HCT116 (cell line): Measurements from ENCODE around the gene SLC4A5. TPM values are rescaled to one million over a fixed set of nuclear protein-coding genes. Genes with fewer than 3 reads are reported as not detected.

ENCODE experiments used
- ATAC-seq: fragments of 200-7000 bp; cut with Tn5 transposase; 2 replicates; pipeline ENCODE4 v1.9.1; 2020; ENCODE audit warnings: mild to moderate bottlenecking, moderate library complexity
- BruUV-seq: library from RNA; stranded (reverse); fragments of 400-500 nt; replicated peaks from 2 replicates; lab custom pipeline; 2021; lab: Mats Ljungman, UMichigan
- CTCF ChIA-PET: fragments of 300-600 bp; sonication (Branson Sonifier 250); formaldehyde crosslinking; loops from one replicate; lab custom pipeline; 2021; ENCODE audit warnings: antibody characterized with exemption; lab: Charles Lee
- POLR2A ChIA-PET: fragments of 300-600, 350-600 bp; sonication (Branson Sonifier 250); formaldehyde crosslinking; loops from one replicate; lab custom pipeline; 2021; ENCODE audit warnings: antibody characterized with exemption; lab: Charles Lee
- RAD21 ChIA-PET, 2 experiments: fragments of 300-600 bp; sonication (Branson Sonifier 250); formaldehyde crosslinking; loops; one replicate each; lab custom pipeline; 2023; ENCODE audit warnings: low total read pairs in 2 of 2; ENCODE audit not compliant: uncharacterized antibody in 2 of 2, unreplicated experiment in 2 of 2, low non-redundant PET in 1 of 2; lab: Charles Lee
- DNase-seq: peaks from one replicate; pipeline ENCODE4 v3.0.0-alpha.2; 2010; ENCODE audit warnings: low read depth, low spot score
- H2AFZ ChIP-seq: fragments of 200-600 bp; shearing (Covaris generic), sonication (generic); 2 replicates; pipeline ENCODE4 v1.6.1; 2017; ENCODE audit warnings: low read depth, mixed run types, mixed read lengths, antibody characterized with exemption, low read length; ENCODE audit not compliant: poor library complexity, severe bottlenecking
- H3K27ac ChIP-seq: 2 replicates; pipeline ENCODE4 v1.5.1; 2012; ENCODE audit warnings: low read depth, low read length
- H3K27me3 ChIP-seq: fragments of 200-600 bp; sonication (generic); 2 replicates; pipeline ENCODE4 v1.6.1; 2016; ENCODE audit warnings: mixed run types, low read length, mixed read lengths; ENCODE audit not compliant: insufficient read depth
- H3K36me3 ChIP-seq, 2 experiments: fragments of 200-500 bp in 1 of 2; fragments of 200-600 bp in 1 of 2; sonication (Bioruptor generic) in 1 of 2; sonication (generic) in 1 of 2; 2 replicates each; pipeline versions ENCODE4 v1.5.1 to v1.6.1; 2014 to 2016; ENCODE audit warnings: low read length in 2 of 2, inconsistent platforms in 1 of 2, mixed read lengths in 1 of 2, mixed run types in 1 of 2; ENCODE audit not compliant: insufficient read depth in 2 of 2, control insufficient read depth in 1 of 2
- H3K4me1 ChIP-seq, 2 experiments: fragments of 200-600 bp in 1 of 2; sonication (generic) in 1 of 2; 2 replicates each; pipeline versions ENCODE4 v1.5.1 to v1.6.1; 2012 to 2017; ENCODE audit warnings: low read length in 2 of 2, inconsistent platforms in 1 of 2, mild to moderate bottlenecking in 1 of 2, mixed read lengths in 1 of 2, mixed run types in 1 of 2, moderate library complexity in 1 of 2; ENCODE audit not compliant: insufficient read depth in 2 of 2, control insufficient read depth in 1 of 2
- H3K4me2 ChIP-seq: fragments of 200-600 bp; sonication (generic); 2 replicates; pipeline ENCODE4 v1.6.1; 2017; ENCODE audit warnings: mixed run types, low read length, mixed read lengths
- H3K4me3 ChIP-seq, 2 experiments: fragments of 200-600 bp in 1 of 2; sonication (generic) in 1 of 2; replicated peaks in 1 of 2; 2 replicates each; pipeline ENCODE4 v1.5.1; 2011 to 2016; ENCODE audit warnings: low read length in 2 of 2, control low read depth in 1 of 2, low read depth in 1 of 2, mild to moderate bottlenecking in 1 of 2, mixed read lengths in 1 of 2, mixed run types in 1 of 2
- H3K79me2 ChIP-seq: fragments of 200-600 bp; sonication (generic); 2 replicates; pipeline ENCODE4 v1.6.1; 2017; ENCODE audit warnings: mild to moderate bottlenecking, mixed run types, low read length, moderate library complexity, mixed read lengths; ENCODE audit not compliant: insufficient read depth
- H3K9ac ChIP-seq: fragments of 200-600 bp; sonication (generic); 2 replicates; pipeline ENCODE4 v1.6.1; 2016; ENCODE audit warnings: low read length, mixed read lengths
- H3K9me2 ChIP-seq: fragments of 200-600 bp; sonication (generic), shearing (Covaris generic); 2 replicates; pipeline ENCODE4 v1.6.1; 2017; ENCODE audit warnings: mixed run types, mild to moderate bottlenecking, moderate library complexity; ENCODE audit not compliant: insufficient read depth
- H3K9me3 ChIP-seq, 2 experiments: fragments of 200-500 bp in 1 of 2; fragments of 200-600 bp in 1 of 2; sonication (Bioruptor generic) in 1 of 2; sonication (generic) in 1 of 2; 2 replicates each; pipeline ENCODE4 v1.6.1; 2014 to 2017; ENCODE audit warnings: low read length in 2 of 2, mixed read lengths in 2 of 2, inconsistent platforms in 1 of 2, low read depth in 1 of 2, mild to moderate bottlenecking in 1 of 2, mixed run types in 1 of 2, moderate library complexity in 1 of 2; ENCODE audit not compliant: control insufficient read depth in 1 of 2, insufficient read depth in 1 of 2
- H4K20me1 ChIP-seq: fragments of 200-600 bp; sonication (generic), shearing (Covaris generic); 2 replicates; pipeline ENCODE4 v1.6.1; 2017; ENCODE audit warnings: mixed run types, mild to moderate bottlenecking, moderate library complexity; ENCODE audit not compliant: insufficient read depth
- CBX3 ChIP-seq: IDR thresholded peaks from 2 replicates; pipeline ENCODE4 v1.6.1; 2012; ENCODE audit warnings: low read depth
- CEBPB ChIP-seq: IDR thresholded peaks from 2 replicates; pipeline ENCODE4 v1.6.1; 2012; ENCODE audit warnings: low read depth
- ELF1 ChIP-seq: IDR thresholded peaks from 2 replicates; pipeline ENCODE4 v1.6.1; 2012; ENCODE audit warnings: low read depth, borderline replicate concordance
- FOSL1 ChIP-seq: IDR thresholded peaks from 2 replicates; pipeline ENCODE4 v1.6.1; 2012; ENCODE audit warnings: low read depth
- POLR2A ChIP-seq: IDR thresholded peaks from 2 replicates; pipeline ENCODE4 v1.7.0; 2011; ENCODE audit warnings: borderline replicate concordance; ENCODE audit not compliant: insufficient read depth, insufficient read length; ENCODE audit errors: extremely low read depth
- SIN3A ChIP-seq: IDR thresholded peaks from 2 replicates; pipeline ENCODE4 v1.6.1; 2012; ENCODE audit warnings: low read depth
- YY1 ChIP-seq: IDR thresholded peaks from 2 replicates; pipeline ENCODE4 v1.6.1; 2011; ENCODE audit warnings: low read length, low read depth, moderate library complexity, mild to moderate bottlenecking; ENCODE audit not compliant: insufficient replicate concordance; ENCODE audit errors: extremely low read depth
- ZFX ChIP-seq: fragments of 450-650 bp; IDR thresholded peaks from 2 replicates; pipeline ENCODE4 v1.6.1; 2017
- ZNF274 ChIP-seq: fragments of 200-500 bp; sonication (Bioruptor generic); IDR thresholded peaks from 2 replicates; pipeline ENCODE4 v1.6.1; 2014; ENCODE audit warnings: mild to moderate bottlenecking, low read depth, low read length, inconsistent platforms
- intact Hi-C: fragments of 100-400 bp; cut with micrococcal nuclease; formaldehyde crosslinking; loops from 2 replicates; pipeline ENCODE4 v1.10.0; 2022
- total RNA-seq: library from RNA; stranded (reverse); gene quantifications from one replicate; pipeline ENCODE4 v1.2.1, GENCODE V29; 2021; ENCODE audit not compliant: unreplicated experiment

The SLC4A5 gene
- total RNA-seq, 1 experiment from 2014 or later = 0.91 TPM

- Histone ChIP-seq H3K4me3 (no peak overlapping the region), H2AFZ (no peak overlapping the region), H3K9me3 (no peaks in the 10 kb centered on the region), H3K9ac (no peak overlapping the region), H3K27ac (no peak overlapping the region), H3K9me2 (no peaks in the 10 kb centered on the region), H3K79me2 (peaks cover 65% of the 10 kb centered on the region), H3K4me1 (peaks cover 4 to 10% of the 10 kb centered on the region in 2 experiments; a peak in 3 of 4 replicates), H3K4me2 (no peak overlapping the region), H3K36me3 (no peaks in the 10 kb centered on the region), H4K20me1 (no peaks in the 10 kb centered on the region), H3K27me3 (no peaks in the 10 kb centered on the region)
- RAD21 ChIA-PET = no interaction called here
- intact Hi-C loops = no loop called here
- DNase-seq (no peak), ATAC-seq (no peak)
- BruUV-seq = no TSS peak
- no peak for TF ChIP-seq ZFX
- TF ChIP-seq CBX3 = no peak
- TF ChIP-seq CEBPB = no peak
- no peak for TF ChIP-seq ELF1
- TF ChIP-seq YY1 = no peak
- TF ChIP-seq POLR2A = no peak
- CTCF ChIA-PET = no interaction called here
- POLR2A ChIA-PET = no interaction called here
These were observed 40.8 kb upstream of the SLC4A5 start for GRCh38 chr2:74384051-74384450.

DNA sequence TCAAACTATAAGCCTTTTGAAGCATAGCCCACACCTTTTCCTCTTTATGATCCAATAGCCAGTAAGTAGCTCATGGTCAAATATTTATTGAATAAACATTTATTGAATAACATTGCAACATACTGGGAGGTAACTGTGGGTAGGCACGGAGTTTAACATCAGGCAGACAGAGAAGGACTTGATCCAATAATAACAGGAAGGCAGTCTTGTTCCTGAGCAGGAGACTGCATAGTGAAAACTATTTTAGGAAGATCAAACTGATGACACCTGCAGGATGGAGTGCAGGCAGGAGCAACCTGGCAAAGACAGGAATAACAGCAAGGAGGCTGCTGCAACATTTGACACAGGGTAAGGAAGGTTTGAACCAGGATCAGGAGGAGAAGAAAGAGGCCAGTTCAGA, 40.0 kb upstream of the SLC4A5 start:
- ATAC-seq (no peak), DNase-seq (no peak)
- Histone ChIP-seq H2AFZ (no peak overlapping the region), H3K27ac (no peak overlapping the region), H3K79me2 (peaks cover 57% of the 10 kb centered on the region), H3K9ac (no peak overlapping the region), H4K20me1 (no peaks in the 10 kb centered on the region), H3K27me3 (no peaks in the 10 kb centered on the region), H3K4me1 (peaks cover 4 to 10% of the 10 kb centered on the region in 2 experiments; a peak in 3 of 4 replicates), H3K36me3 (no peaks in the 10 kb centered on the region; a peak in 1 of 4 replicates), H3K9me3 (no peaks in the 10 kb centered on the region), H3K9me2 (no peaks in the 10 kb centered on the region), H3K4me2 (no peak overlapping the region), H3K4me3 (no peak overlapping the region)
- CTCF ChIA-PET = interaction anchor here (1.6 kb wide), 1 partner anchor 8 kb away, joined by 8 read pairs; no protein-coding TSS in a partner anchor
- POLR2A ChIA-PET = no interaction called here
- RAD21 ChIA-PET = no interaction called here
- BruUV-seq = no TSS peak
- intact Hi-C loops = no loop called here
- TF ChIP-seq ZNF274 (no peak), ELF1 (no peak), SIN3A (no peak), FOSL1 (no peak), YY1 (no peak)
